H1 (cell line): ENCODE data around the gene TDP2. TPM values are rescaled to one million over a fixed set of nuclear protein-coding genes. Genes with fewer than 3 reads are reported as not detected.

Experiments
- CHD7 ChIP-seq: fragments of 300-600 bp; sonication (generic); IDR thresholded peaks from 2 replicates; pipeline ENCODE4 v1.7.1; 2012; ENCODE audit warnings: low read length, moderate library complexity, mild to moderate bottlenecking, inconsistent platforms; ENCODE audit not compliant: insufficient replicate concordance
- CTCF ChIP-seq, 3 experiments: IDR thresholded peaks; 1 replicate in 2 of 3; 2 replicates in 1 of 3; pipeline versions ENCODE4 v1.5.1 to v1.6.1; 2011; ENCODE audit warnings: low read length in 3 of 3, mild to moderate bottlenecking in 3 of 3, inconsistent platforms in 2 of 3, low read depth in 1 of 3, moderate library complexity in 1 of 3; ENCODE audit not compliant: insufficient read depth in 1 of 3; ENCODE audit errors: control extremely low read depth in 1 of 3
- HDAC6 ChIP-seq: IDR thresholded peaks from one replicate; pipeline ENCODE4 v1.7.1; 2012; ENCODE audit warnings: low read depth, mild to moderate bottlenecking, inconsistent platforms, low read length, moderate library complexity
- NRF1 ChIP-seq: IDR thresholded peaks from 2 replicates; pipeline ENCODE4 v1.6.1; 2011; ENCODE audit warnings: mild to moderate bottlenecking, low read depth, low read length, improper control_type of control experiment
- POLR2AphosphoS5 ChIP-seq: IDR thresholded peaks from 2 replicates; pipeline ENCODE4 v1.6.1; 2011; ENCODE audit warnings: low read depth, low read length
- RXRA ChIP-seq: IDR thresholded peaks from 2 replicates; pipeline ENCODE4 v1.6.1; 2011; ENCODE audit warnings: low read depth, mild to moderate bottlenecking, low read length, moderate library complexity; ENCODE audit not compliant: insufficient read depth
- YY1 ChIP-seq: IDR thresholded peaks from 2 replicates; pipeline ENCODE4 v1.6.1; 2011; ENCODE audit warnings: low read depth, mild to moderate bottlenecking, low read length
- polyA plus RNA-seq, 7 experiments: library from polyadenylated mRNA; depleted of rRNA in 3 of 7; stranded (reverse) in 5 of 7; unstranded in 2 of 7; fragments of >200 nt in 5 of 7; fragments of 200-250 nt in 2 of 7; gene quantifications; 1 replicate in 5 of 7; 2 replicates in 1 of 7; 4 replicates in 1 of 7; pipeline versions ENCODE4 v1.2.1 to v1.2.3, GENCODE V29; 2011 to 2013; ENCODE audit warnings: missing spikeins in 2 of 7, mixed read lengths in 2 of 7
- total RNA-seq: library from RNA; stranded (reverse); fragmentation: NEBNext Ultra II Directional; extraction: Animal tissue kit (Norgen Biotek cat#: 25700); gene quantifications from 2 replicates; pipeline ENCODE4 v1.2.1, GENCODE V29; 2021

TDP2 gene
- total and polyA plus RNA-seq, 2 of the 8 experiments (the other 6 are each of a cell fraction or from before 2014, with no cell fraction given), result 18.8 to 51.6 TPM

- TF ChIP-seq CHD7 (no peak), POLR2AphosphoS5 (peak; percentile 75; the same call in 1 of the 2 replicates), NRF1 (peak; percentile 90), CTCF (IDR thresholded peaks at IDR 0.05; ENCODE audit: control extremely low read depth in 1 of 3, insufficient read depth in 1 of 3, low read depth in 1 of 3, low read length in 3 of 3) (peak; percentile 47 to 63 (median 58)), YY1 (peak; percentile 87), HDAC6 (no peak), RXRA (no peak)
Measured at GRCh38 chr6:24666641-24667377, at the start of gene TDP2, which contains the start of gene ACOT13 (continued).
